ENCODE results near the gene SPRY4.

GRCh38 chr5:142295084-142295758, 29.6 kb downstream of the SPRY4 start:
- TF ChIP-seq CTCF (IDR thresholded peaks at IDR 0.05) (no peak), TCF7L2 (IDR thresholded peaks at IDR 0.05; ENCODE audit: low read depth, low read length) (no peak)

All from Panc1 (cell line).